Mesenchymal stem cell (in vitro differentiated cells and primary cell): ENCODE data around the gene XIST.

ENCODE experiments used
- DNase-seq: peaks from one replicate; pipeline ENCODE4 v3.0.0-alpha.2; 2013
- H2AFZ ChIP-seq: one replicate; pipeline ENCODE4 v1.6.1; 2013; ENCODE audit warnings: low read depth, mild to moderate bottlenecking, control low read depth, inconsistent platforms, low read length, moderate library complexity
- H2AK5ac ChIP-seq: 2 replicates; pipeline ENCODE4 v1.6.1; 2013; ENCODE audit warnings: low read length, moderate library complexity, mild to moderate bottlenecking, inconsistent platforms; ENCODE audit not compliant: severe bottlenecking
- H2BK120ac ChIP-seq: one replicate; pipeline ENCODE4 v1.6.1; 2013; ENCODE audit warnings: low read depth, mild to moderate bottlenecking, inconsistent platforms, low read length, moderate library complexity
- H2BK12ac ChIP-seq, 2 experiments: one replicate each; pipeline ENCODE4 v1.6.1; 2013; ENCODE audit warnings: inconsistent platforms in 2 of 2, low read length in 2 of 2, mild to moderate bottlenecking in 2 of 2, moderate library complexity in 2 of 2, control low read depth in 1 of 2
- H2BK15ac ChIP-seq: one replicate; pipeline ENCODE4 v1.6.1; 2013; ENCODE audit warnings: mild to moderate bottlenecking, low read depth, inconsistent platforms; ENCODE audit not compliant: poor library complexity, severe bottlenecking
- H2BK5ac ChIP-seq: 2 replicates; pipeline ENCODE4 v1.6.1; 2013; ENCODE audit warnings: low read depth, mild to moderate bottlenecking, low read length, control low read depth, inconsistent platforms; ENCODE audit not compliant: poor library complexity, severe bottlenecking
- H3K14ac ChIP-seq, 2 experiments: one replicate each; pipeline ENCODE4 v1.6.1; 2013; ENCODE audit warnings: inconsistent platforms in 2 of 2, low read length in 2 of 2, control low read depth in 1 of 2, mild to moderate bottlenecking in 1 of 2, moderate library complexity in 1 of 2
- H3K18ac ChIP-seq, 2 experiments: one replicate each; pipeline ENCODE4 v1.6.1; 2013; ENCODE audit warnings: inconsistent platforms in 2 of 2, low read length in 2 of 2, control low read depth in 1 of 2, low read depth in 1 of 2, mild to moderate bottlenecking in 1 of 2
- H3K23ac ChIP-seq, 2 experiments: one replicate each; pipeline ENCODE4 v1.6.1; 2013; ENCODE audit warnings: inconsistent platforms in 2 of 2, low read length in 2 of 2, mild to moderate bottlenecking in 2 of 2, moderate library complexity in 2 of 2, control low read depth in 1 of 2
- H3K27ac ChIP-seq: 2 replicates; pipeline ENCODE4 v1.5.1; 2013; ENCODE audit warnings: mild to moderate bottlenecking, moderate library complexity, low read length, control low read depth, inconsistent platforms; ENCODE audit not compliant: poor library complexity, severe bottlenecking
- H3K27me3 ChIP-seq, 2 experiments: 2 replicates each; pipeline versions ENCODE4 v1.6.1 to v1.7.0; 2013; ENCODE audit warnings: low read length in 2 of 2, mild to moderate bottlenecking in 2 of 2, moderate library complexity in 2 of 2, control low read depth in 1 of 2, inconsistent platforms in 1 of 2; ENCODE audit not compliant: control insufficient read depth in 1 of 2, insufficient read depth in 1 of 2
- H3K36me3 ChIP-seq, 2 experiments: 2 replicates each; pipeline versions ENCODE4 v1.6.1 to v1.7.0; 2013; ENCODE audit warnings: low read length in 2 of 2, control low read depth in 1 of 2, inconsistent platforms in 1 of 2, low read depth in 1 of 2, mild to moderate bottlenecking in 1 of 2; ENCODE audit not compliant: insufficient read depth in 2 of 2, control insufficient read depth in 1 of 2
- H3K4ac ChIP-seq, 2 experiments: one replicate each; pipeline ENCODE4 v1.6.1; 2013; ENCODE audit warnings: inconsistent platforms in 2 of 2, low read length in 2 of 2, mild to moderate bottlenecking in 2 of 2, moderate library complexity in 2 of 2, control low read depth in 1 of 2, low read depth in 1 of 2
- H3K4me1 ChIP-seq: 2 replicates; pipeline ENCODE4 v1.6.1; 2013; ENCODE audit warnings: low read depth, low read length, control low read depth; ENCODE audit not compliant: control insufficient read depth, insufficient read depth
- H3K4me2 ChIP-seq: 2 replicates; pipeline ENCODE4 v1.6.1; 2013; ENCODE audit warnings: low read length, mild to moderate bottlenecking, inconsistent platforms; ENCODE audit not compliant: poor library complexity, severe bottlenecking
- H3K4me3 ChIP-seq, 2 experiments: 2 replicates each; pipeline versions ENCODE4 v1.5.1 to v1.7.0; 2013; ENCODE audit warnings: low read length in 2 of 2, mild to moderate bottlenecking in 2 of 2, control low read depth in 1 of 2, low read depth in 1 of 2; ENCODE audit not compliant: insufficient read depth in 1 of 2
- H3K79me1 ChIP-seq: replicated peaks from 2 replicates; pipeline ENCODE4 v1.6.1; 2013; ENCODE audit warnings: mild to moderate bottlenecking, control low read depth, low read length, inconsistent platforms; ENCODE audit not compliant: poor library complexity, severe bottlenecking
- H3K9ac ChIP-seq: 2 replicates; pipeline ENCODE4 v1.7.0; 2013; ENCODE audit warnings: mild to moderate bottlenecking, low read length, moderate library complexity
- H3K9me3 ChIP-seq: 2 replicates; pipeline ENCODE4 v1.7.0; 2013; ENCODE audit warnings: mild to moderate bottlenecking, low read length; ENCODE audit not compliant: control insufficient read depth
- H4K8ac ChIP-seq: one replicate; pipeline ENCODE4 v1.6.1; 2013; ENCODE audit warnings: inconsistent platforms, mild to moderate bottlenecking, low read length, moderate library complexity
- H4K91ac ChIP-seq: one replicate; pipeline ENCODE4 v1.6.1; 2013; ENCODE audit warnings: mild to moderate bottlenecking, low read length, inconsistent platforms
- WGBS: methylation state at CpG from one replicate; pipeline ENCODE4 v1.1.7; 2013; ENCODE audit warnings: mixed read lengths; 5-methylcytosine and 5-hydroxymethylcytosine counted together

The XIST gene

GRCh38 chrX:73826996-73827395 is 25.5 kb downstream of the XIST start:
- Histone ChIP-seq H2BK5ac (no peak overlapping the region), H3K27ac (no peak overlapping the region), H3K27me3 (no peaks in the 10 kb centered on the region), H2BK12ac (no peak overlapping the region), H3K18ac (no peak overlapping the region), H3K23ac (no peak overlapping the region), H3K79me1 (no peaks in the 10 kb centered on the region), H4K8ac (no peak overlapping the region), H3K4me3 (no peak overlapping the region), H3K9me3 (no peaks in the 10 kb centered on the region), H3K4ac (no peak overlapping the region), H2AFZ (no peak overlapping the region), H3K4me1 (no peaks in the 10 kb centered on the region), H3K36me3 (peaks cover 0 to 87% of the 10 kb centered on the region in 2 experiments), H4K91ac (no peak overlapping the region), H2BK120ac (no peak overlapping the region), H2AK5ac (no peak overlapping the region), H3K9ac (no peak overlapping the region), H2BK15ac (no peak overlapping the region), H3K4me2 (no peak overlapping the region), H3K14ac (no peak overlapping the region)
- WGBS, result 75% methylated on average over 2 of the region's 5 CpGs
- no peak for DNase-seq

GRCh38 chrX:73825569-73825968 is 26.9 kb downstream of the XIST start:
- Histone ChIP-seq H2BK12ac (no peak overlapping the region), H3K79me1 (no peaks in the 10 kb centered on the region), H3K27me3 (no peaks in the 10 kb centered on the region), H3K27ac (no peak overlapping the region), H3K4me3 (no peak overlapping the region), H2BK120ac (no peak overlapping the region), H3K14ac (no peak overlapping the region), H2BK15ac (no peak overlapping the region), H3K23ac (no peak overlapping the region), H2AFZ (no peak overlapping the region), H3K4ac (no peak overlapping the region), H3K9ac (no peak overlapping the region), H4K91ac (no peak overlapping the region), H3K18ac (no peak overlapping the region), H3K4me2 (no peak overlapping the region), H4K8ac (no peak overlapping the region), H2BK5ac (no peak overlapping the region), H2AK5ac (no peak overlapping the region), H3K9me3 (no peaks in the 10 kb centered on the region), H3K4me1 (no peaks in the 10 kb centered on the region), H3K36me3 (peaks cover 0 to 87% of the 10 kb centered on the region in 2 experiments)
- WGBS, result 58% methylated on average over 1 of the region's 1 CpG
- no peak for DNase-seq

DNA sequence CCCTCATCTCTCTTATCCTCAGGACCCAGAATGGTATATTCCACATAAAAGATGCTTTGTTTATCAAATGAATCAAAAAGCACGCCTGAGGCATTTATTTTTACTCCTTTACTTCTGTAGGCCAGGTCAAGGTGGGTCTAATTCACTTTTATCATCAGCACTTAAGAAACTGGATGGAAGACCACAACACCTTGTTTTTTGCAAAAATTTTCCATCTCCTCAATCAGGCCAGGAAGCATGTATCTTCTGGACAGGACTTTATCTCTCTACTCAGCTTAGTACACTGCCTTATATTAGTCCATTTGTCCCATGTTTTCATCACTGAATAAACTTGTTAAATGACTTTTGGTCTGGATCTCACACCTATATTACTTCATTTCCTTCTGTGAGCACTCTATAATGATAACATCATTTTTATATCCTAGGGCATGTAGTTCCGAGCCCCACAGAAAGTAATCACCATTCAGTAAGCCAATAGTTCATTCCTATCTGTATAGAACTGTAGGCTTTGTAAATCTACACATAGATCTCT is 29.0 kb downstream of the XIST start:
- no peaks in the 10 kb centered on the region for H3K9me3 ChIP-seq
- no peak overlapping the region for H2BK15ac ChIP-seq
- no peaks in the 10 kb centered on the region for H3K4me1 ChIP-seq
- no peaks in the 10 kb centered on the region for H3K27me3 ChIP-seq
- no peaks in the 10 kb centered on the region for H3K79me1 ChIP-seq
- no peak overlapping the region for H2BK5ac ChIP-seq
- H3K23ac ChIP-seq, result no peak overlapping the region
- no peak overlapping the region for H3K14ac ChIP-seq
- H2BK12ac ChIP-seq, result no peak overlapping the region
- H3K4ac ChIP-seq, result no peak overlapping the region
- no peak overlapping the region for H2BK120ac ChIP-seq
- no peak for DNase-seq
- no peak overlapping the region for H3K9ac ChIP-seq
- H3K36me3 ChIP-seq, result peaks cover 0 to 73% of the 10 kb centered on the region in 2 experiments
- no peak overlapping the region for H4K8ac ChIP-seq
- H3K4me3 ChIP-seq, result no peak overlapping the region
- H2AK5ac ChIP-seq, result no peak overlapping the region
- H4K91ac ChIP-seq, result no peak overlapping the region
- 86% methylated on average over 1 of the region's 2 CpGs for WGBS
- H3K18ac ChIP-seq, result no peak overlapping the region
- H2AFZ ChIP-seq, result no peak overlapping the region
- no peak overlapping the region for H3K4me2 ChIP-seq
- no peak overlapping the region for H3K27ac ChIP-seq

- H4K8ac ChIP-seq, result no peak overlapping the region
- 94% methylated on average over 2 of the region's 4 CpGs for WGBS
- H2BK120ac ChIP-seq, result no peak overlapping the region
- no peak overlapping the region for H3K27ac ChIP-seq
- no peak overlapping the region for H3K4me3 ChIP-seq
- H3K4ac ChIP-seq, result no peak overlapping the region
- peaks cover 0 to 65% of the 10 kb centered on the region in 2 experiments for H3K36me3 ChIP-seq
- H3K4me2 ChIP-seq, result no peak overlapping the region
- no peaks in the 10 kb centered on the region for H3K79me1 ChIP-seq
- H2AFZ ChIP-seq, result no peak overlapping the region
- no peaks in the 10 kb centered on the region for H3K27me3 ChIP-seq
- H3K9ac ChIP-seq, result no peak overlapping the region
- H3K23ac ChIP-seq, result no peak overlapping the region
- no peak overlapping the region for H2AK5ac ChIP-seq
- no peak overlapping the region for H2BK15ac ChIP-seq
- DNase-seq, result no peak
- no peaks in the 10 kb centered on the region for H3K4me1 ChIP-seq
- no peak overlapping the region for H2BK12ac ChIP-seq
- H2BK5ac ChIP-seq, result no peak overlapping the region
- H4K91ac ChIP-seq, result no peak overlapping the region
- H3K14ac ChIP-seq, result no peak overlapping the region
- no peak overlapping the region for H3K18ac ChIP-seq
- H3K9me3 ChIP-seq, result no peaks in the 10 kb centered on the region
Measured at GRCh38 chrX:73822775-73823174, 29.7 kb downstream of the XIST start.
